HUES6 (cell line): ENCODE data around the gene PRICKLE2.

Source experiments
- H3K27ac ChIP-seq: 2 replicates; pipeline ENCODE4 v1.7.0; 2013; ENCODE audit warnings: low read depth, mild to moderate bottlenecking, low read length, inconsistent platforms
- H3K27me3 ChIP-seq: 2 replicates; pipeline ENCODE4 v1.6.1; 2013; ENCODE audit warnings: low read length; ENCODE audit not compliant: control insufficient read depth, insufficient read depth
- H3K36me3 ChIP-seq: 2 replicates; pipeline ENCODE4 v1.6.1; 2013; ENCODE audit warnings: low read length; ENCODE audit not compliant: control insufficient read depth, insufficient read depth
- H3K4me1 ChIP-seq: 2 replicates; pipeline ENCODE4 v1.6.1; 2013; ENCODE audit warnings: low read length; ENCODE audit not compliant: control insufficient read depth, insufficient read depth
- H3K4me3 ChIP-seq: 2 replicates; pipeline ENCODE4 v1.5.1; 2013; ENCODE audit warnings: low read depth, low read length
- H3K9ac ChIP-seq: one replicate; pipeline ENCODE4 v1.6.1; 2013; ENCODE audit warnings: mild to moderate bottlenecking, low read length
- H3K9me3 ChIP-seq: 2 replicates; pipeline ENCODE4 v1.6.1; 2013; ENCODE audit warnings: low read depth, low read length; ENCODE audit not compliant: control insufficient read depth, insufficient read depth

Gene PRICKLE2

GRCh38 chr3:64140651-64141050 is 84.6 kb downstream of the PRICKLE2 start:
- Histone ChIP-seq H3K4me1 (peaks cover 8% of the 10 kb centered on the region), H3K9me3 (no peaks in the 10 kb centered on the region), H3K27me3 (no peaks in the 10 kb centered on the region), H3K36me3 (no peaks in the 10 kb centered on the region), H3K27ac (no peak overlapping the region), H3K9ac (no peak overlapping the region), H3K4me3 (no peak overlapping the region)

- Histone ChIP-seq H3K9me3 (no peaks in the 10 kb centered on the region), H3K27me3 (no peaks in the 10 kb centered on the region)
These were observed 86.5 kb downstream of the PRICKLE2 start for GRCh38 chr3:64138656-64139375.

GRCh38 chr3:64138046-64138445 is 87.2 kb downstream of the PRICKLE2 start:
- H3K4me3 ChIP-seq, result no peak overlapping the region
- no peaks in the 10 kb centered on the region for H3K36me3 ChIP-seq
- H3K4me1 ChIP-seq, result peaks cover under 1% of the 10 kb centered on the region
- no peak overlapping the region for H3K27ac ChIP-seq
- H3K9ac ChIP-seq, result no peak overlapping the region
- no peaks in the 10 kb centered on the region for H3K27me3 ChIP-seq
- H3K9me3 ChIP-seq, result no peaks in the 10 kb centered on the region

More at GRCh38 chr3:64138656-64139375, 86.5 kb downstream of the PRICKLE2 start:
- peaks cover 8% of the 10 kb centered on the region for H3K4me1 ChIP-seq
- no peak overlapping the region for H3K27ac ChIP-seq
- H3K36me3 ChIP-seq, result no peaks in the 10 kb centered on the region
- no peak overlapping the region for H3K4me3 ChIP-seq
- H3K9ac ChIP-seq, result no peak overlapping the region

- H3K36me3 ChIP-seq, result no peaks in the 10 kb centered on the region
- no peak overlapping the region for H3K27ac ChIP-seq
- H3K9ac ChIP-seq, result no peak overlapping the region
- H3K9me3 ChIP-seq, result no peaks in the 10 kb centered on the region
- no peak overlapping the region for H3K4me3 ChIP-seq
- no peaks in the 10 kb centered on the region; the same call in 1 of the 2 replicates for H3K4me1 ChIP-seq
- no peaks in the 10 kb centered on the region for H3K27me3 ChIP-seq
These were observed 90.4 kb downstream of the PRICKLE2 start for GRCh38 chr3:64134882-64135281.

GRCh38 chr3:64133987-64134386 is 91.3 kb downstream of the PRICKLE2 start:
- no peaks in the 10 kb centered on the region; the same call in 1 of the 2 replicates for H3K4me1 ChIP-seq
- H3K27ac ChIP-seq, result no peak overlapping the region
- H3K36me3 ChIP-seq, result no peaks in the 10 kb centered on the region
- H3K27me3 ChIP-seq, result no peaks in the 10 kb centered on the region
- H3K9me3 ChIP-seq, result no peaks in the 10 kb centered on the region
- no peak overlapping the region for H3K9ac ChIP-seq
- H3K4me3 ChIP-seq, result no peak overlapping the region

GRCh38 chr3:64133272-64133671 is 92.0 kb downstream of the PRICKLE2 start:
- Histone ChIP-seq H3K36me3 (no peaks in the 10 kb centered on the region), H3K9ac (no peak overlapping the region), H3K4me1 (no peaks in the 10 kb centered on the region; the same call in 1 of the 2 replicates), H3K9me3 (no peaks in the 10 kb centered on the region), H3K27ac (no peak overlapping the region), H3K27me3 (no peaks in the 10 kb centered on the region), H3K4me3 (no peak overlapping the region)

GRCh38 chr3:64131725-64132469 is 93.4 kb downstream of the PRICKLE2 start:
- Histone ChIP-seq H3K27me3 (no peaks in the 10 kb centered on the region), H3K4me3 (no peak overlapping the region), H3K9ac (no peak overlapping the region), H3K9me3 (no peaks in the 10 kb centered on the region), H3K36me3 (no peaks in the 10 kb centered on the region), H3K27ac (no peak overlapping the region), H3K4me1 (no peaks in the 10 kb centered on the region; the same call in none of the 2 replicates)

GRCh38 chr3:64130436-64130835 is 94.8 kb downstream of the PRICKLE2 start:
- H3K9me3 ChIP-seq, result no peaks in the 10 kb centered on the region
- no peaks in the 10 kb centered on the region for H3K27me3 ChIP-seq
- H3K27ac ChIP-seq, result no peak overlapping the region
- no peaks in the 10 kb centered on the region for H3K36me3 ChIP-seq
- H3K4me1 ChIP-seq, result no peaks in the 10 kb centered on the region; the same call in none of the 2 replicates
- H3K4me3 ChIP-seq, result no peak overlapping the region
- no peak overlapping the region for H3K9ac ChIP-seq

- Histone ChIP-seq H3K9ac (no peak overlapping the region), H3K4me1 (no peaks in the 10 kb centered on the region; the same call in none of the 2 replicates), H3K4me3 (no peak overlapping the region), H3K36me3 (no peaks in the 10 kb centered on the region), H3K9me3 (no peaks in the 10 kb centered on the region), H3K27ac (no peak overlapping the region), H3K27me3 (no peaks in the 10 kb centered on the region)
These were observed 95.7 kb downstream of the PRICKLE2 start for GRCh38 chr3:64129581-64129980.

- Histone ChIP-seq H3K27ac (no peak overlapping the region), H3K4me1 (no peaks in the 10 kb centered on the region; the same call in none of the 2 replicates), H3K27me3 (no peaks in the 10 kb centered on the region), H3K36me3 (no peaks in the 10 kb centered on the region), H3K4me3 (no peak overlapping the region), H3K9me3 (no peaks in the 10 kb centered on the region), H3K9ac (no peak overlapping the region)
These were observed 96.2 kb downstream of the PRICKLE2 start for GRCh38 chr3:64129106-64129505.

GRCh38 chr3:64125561-64125960 is 99.7 kb downstream of the PRICKLE2 start:
- Histone ChIP-seq H3K4me3 (no peak overlapping the region), H3K9ac (no peak overlapping the region), H3K27ac (no peak overlapping the region), H3K36me3 (no peaks in the 10 kb centered on the region), H3K27me3 (no peaks in the 10 kb centered on the region), H3K4me1 (no peaks in the 10 kb centered on the region; the same call in 1 of the 2 replicates), H3K9me3 (no peaks in the 10 kb centered on the region)
